ENCODE results near the gene NT5C1A. TPM values are rescaled to one million over a fixed set of nuclear protein-coding genes. Genes with fewer than 3 reads are reported as not detected.
A peak's percentile ranks its signal among the peaks of the same experiment; 100 is the strongest.

NT5C1A gene
- total RNA-seq, 1 donor from 2014 or later, result not detected

- no peak for TF ChIP-seq CTCF (IDR thresholded peaks at IDR 0.05)
- intact Hi-C loops (cut with DNase I), result no loop called here
- H3K27ac ChIP-seq, result no peak overlapping the region
- H3K36me3 ChIP-seq, result no peaks in the 10 kb centered on the region
- no peaks in the 10 kb centered on the region for H3K4me1 ChIP-seq
- H3K4me3 ChIP-seq, result no peak overlapping the region
- DNase-seq (ENCODE audit: low spot score in 2 of 2), result no peak
- H3K9me3 ChIP-seq, result no peaks in the 10 kb centered on the region
- H3K27me3 ChIP-seq, result no peaks in the 10 kb centered on the region
Observed at GRCh38 chr1:39711966-39712340, 40.0 kb upstream of the NT5C1A start.

GRCh38 chr1:39711104-39711965, 39.4 kb upstream of the NT5C1A start:
- H3K4me3 ChIP-seq, result no peak overlapping the region
- TF ChIP-seq CTCF (IDR thresholded peaks at IDR 0.05), result no peak
- no peaks in the 10 kb centered on the region for H3K4me1 ChIP-seq
- no peaks in the 10 kb centered on the region for H3K27me3 ChIP-seq
- H3K36me3 ChIP-seq, result no peaks in the 10 kb centered on the region
- H3K9me3 ChIP-seq, result no peaks in the 10 kb centered on the region
- intact Hi-C loops (cut with DNase I), result no loop called here
- no peak overlapping the region for H3K27ac ChIP-seq
- no peak for DNase-seq (ENCODE audit: low spot score in 2 of 2)

GRCh38 chr1:39707506-39707905, 35.6 kb upstream of the NT5C1A start:
- no peak for DNase-seq (ENCODE audit: low spot score in 2 of 2)
- intact Hi-C loops (cut with DNase I), result no loop called here
- TF ChIP-seq CTCF (IDR thresholded peaks at IDR 0.05), result no peak
- Histone ChIP-seq H3K9me3 (no peaks in the 10 kb centered on the region), H3K27ac (no peak overlapping the region), H3K27me3 (no peaks in the 10 kb centered on the region), H3K4me3 (no peak overlapping the region), H3K4me1 (no peaks in the 10 kb centered on the region), H3K36me3 (no peaks in the 10 kb centered on the region)

GRCh38 chr1:39704757-39705156, 32.9 kb upstream of the NT5C1A start:
- Histone ChIP-seq H3K9me3 (no peaks in the 10 kb centered on the region), H3K27ac (no peak overlapping the region), H3K36me3 (no peaks in the 10 kb centered on the region), H3K27me3 (no peaks in the 10 kb centered on the region), H3K4me3 (no peak overlapping the region), H3K4me1 (no peaks in the 10 kb centered on the region)
- DNase-seq (ENCODE audit: low spot score in 2 of 2), result no peak
- intact Hi-C loops (cut with DNase I), result no loop called here
- no peak for TF ChIP-seq CTCF (IDR thresholded peaks at IDR 0.05)

- intact Hi-C loops (cut with DNase I), result no loop called here
- Histone ChIP-seq H3K36me3 (no peaks in the 10 kb centered on the region), H3K4me3 (peak overlapping the region in 1 of 2 donors; percentile 39), H3K27me3 (no peaks in the 10 kb centered on the region), H3K9me3 (no peaks in the 10 kb centered on the region), H3K4me1 (no peaks in the 10 kb centered on the region), H3K27ac (no peak overlapping the region)
- DNase-seq (ENCODE audit: low spot score in 2 of 2), result no peak
- TF ChIP-seq CTCF (IDR thresholded peaks at IDR 0.05), result no peak
Observed at GRCh38 chr1:39701049-39701439, 29.1 kb upstream of the NT5C1A start.

Data from ascending aorta (tissue), 2 donors.